BE2C (cell line): ENCODE data around the gene ATAD5.
"Not testable (repeated sequence)": the region's sequence is repeated elsewhere in the genome, so short reads cannot be mapped to it uniquely, and the experiment has no call there.

Experiments used
- DNase-seq: peaks from one replicate; pipeline ENCODE4 v3.0.0-alpha.2; 2020
- H3K27me3 ChIP-seq: fragments of 250-450 bp; sonication (Bioruptor Pico); 2 replicates; pipeline ENCODE4 v1.5.1; 2020; ENCODE audit warnings: mild to moderate bottlenecking
- H3K36me3 ChIP-seq: fragments of 250-450 bp; sonication (Bioruptor Pico); 2 replicates; pipeline ENCODE4 v1.5.1; 2020; ENCODE audit warnings: mild to moderate bottlenecking
- H3K4me1 ChIP-seq: fragments of 250-450 bp; sonication (Bioruptor Pico); 2 replicates; pipeline ENCODE4 v1.5.1; 2020
- H3K4me3 ChIP-seq: 2 replicates; pipeline ENCODE4 v1.5.1; 2011; ENCODE audit warnings: low read depth, low read length
- H3K9me3 ChIP-seq: fragments of 250-450 bp; sonication (Bioruptor Pico); 2 replicates; pipeline ENCODE4 v1.5.1; 2020
- CTCF ChIP-seq: IDR thresholded peaks from 2 replicates; pipeline ENCODE4 v1.5.1; 2012; ENCODE audit warnings: mild to moderate bottlenecking, low read depth, low read length

Gene ATAD5

GRCh38 chr17:30930495-30930894 is 98.7 kb downstream of the ATAD5 start:
- Histone ChIP-seq H3K27me3 (no peaks in the 10 kb centered on the region), H3K36me3 (no peaks in the 10 kb centered on the region), H3K9me3 (no peaks in the 10 kb centered on the region), H3K4me3 (no peak overlapping the region), H3K4me1 (no peaks in the 10 kb centered on the region)
- no peak for TF ChIP-seq CTCF
- DNase-seq, result no peak

- H3K4me3 ChIP-seq, H3K9me3 ChIP-seq, H3K27me3 ChIP-seq, DNase-seq, H3K36me3 ChIP-seq, H3K4me1 ChIP-seq: not testable (repeated sequence)
Measured at GRCh38 chr17:30931582-30931981, 99.8 kb downstream of the ATAD5 start.

- H3K4me3 ChIP-seq, result no peak overlapping the region
- H3K36me3 ChIP-seq, result no peaks in the 10 kb centered on the region
- H3K27me3 ChIP-seq, result no peaks in the 10 kb centered on the region
- no peaks in the 10 kb centered on the region for H3K9me3 ChIP-seq
- no peak for TF ChIP-seq CTCF
- H3K4me1 ChIP-seq, result no peaks in the 10 kb centered on the region
- no peak for DNase-seq
Measured at GRCh38 chr17:30933966-30934365, 102.2 kb downstream of the ATAD5 start.

GRCh38 chr17:30939051-30939689 is 107.4 kb downstream of the ATAD5 start:
- no peak for TF ChIP-seq CTCF
- no peaks in the 10 kb centered on the region for H3K36me3 ChIP-seq
- no peaks in the 10 kb centered on the region for H3K4me1 ChIP-seq
- H3K4me3 ChIP-seq, result no peak overlapping the region
- H3K27me3 ChIP-seq, result no peaks in the 10 kb centered on the region
- DNase-seq, result no peak
- H3K9me3 ChIP-seq, result no peaks in the 10 kb centered on the region

GRCh38 chr17:30942308-30943079 is 110.7 kb downstream of the ATAD5 start:
- H3K4me3 ChIP-seq, result no peak overlapping the region
- no peak for DNase-seq
- H3K36me3 ChIP-seq, result no peaks in the 10 kb centered on the region
- H3K27me3 ChIP-seq, result no peaks in the 10 kb centered on the region
- no peaks in the 10 kb centered on the region for H3K4me1 ChIP-seq
- TF ChIP-seq CTCF, result no peak
- H3K9me3 ChIP-seq, result no peaks in the 10 kb centered on the region
